Measurements from ENCODE around the gene EFNB3. TPM values are rescaled to one million over a fixed set of nuclear protein-coding genes. Genes with fewer than 3 reads are reported as not detected.
A peak's percentile ranks its signal among the peaks of the same experiment; 100 is the strongest.

Gene EFNB3
- total RNA-seq, 3 donors from 2014 or later: 0.31 to 1.3 (median 0.35) TPM

DNA sequence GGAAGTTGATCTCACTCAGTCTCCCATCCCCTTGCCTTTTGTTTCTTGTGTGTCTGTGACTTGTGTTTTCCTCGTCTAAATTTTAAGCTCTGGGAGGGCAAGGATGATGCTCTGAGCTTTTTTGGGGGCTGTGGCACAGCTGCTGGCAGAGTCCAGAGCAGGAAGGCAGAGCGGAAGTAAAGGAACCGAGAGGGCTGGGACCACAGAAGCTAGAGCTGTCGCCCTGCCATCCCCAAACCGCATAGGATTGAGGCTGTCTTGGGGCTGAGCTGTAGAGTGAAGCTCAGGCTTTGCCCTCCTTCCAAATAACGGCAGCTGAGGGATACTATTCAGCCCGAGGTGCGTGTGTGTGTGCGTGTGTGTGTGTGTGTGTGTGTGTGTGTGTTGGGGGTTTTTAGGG, 8.8 kb downstream of the EFNB3 start:
- Histone ChIP-seq H3K36me3 (ENCODE audit: low read depth) (no peaks in the 10 kb centered on the region), H3K9me3 (no peaks in the 10 kb centered on the region), H3K4me3 (no peak overlapping the region), H3K4me1 (ENCODE audit: low read depth) (peaks cover 14% of the 10 kb centered on the region)
- ATAC-seq (no peak), DNase-seq (no peak)
- TF ChIP-seq, protein P1, sequence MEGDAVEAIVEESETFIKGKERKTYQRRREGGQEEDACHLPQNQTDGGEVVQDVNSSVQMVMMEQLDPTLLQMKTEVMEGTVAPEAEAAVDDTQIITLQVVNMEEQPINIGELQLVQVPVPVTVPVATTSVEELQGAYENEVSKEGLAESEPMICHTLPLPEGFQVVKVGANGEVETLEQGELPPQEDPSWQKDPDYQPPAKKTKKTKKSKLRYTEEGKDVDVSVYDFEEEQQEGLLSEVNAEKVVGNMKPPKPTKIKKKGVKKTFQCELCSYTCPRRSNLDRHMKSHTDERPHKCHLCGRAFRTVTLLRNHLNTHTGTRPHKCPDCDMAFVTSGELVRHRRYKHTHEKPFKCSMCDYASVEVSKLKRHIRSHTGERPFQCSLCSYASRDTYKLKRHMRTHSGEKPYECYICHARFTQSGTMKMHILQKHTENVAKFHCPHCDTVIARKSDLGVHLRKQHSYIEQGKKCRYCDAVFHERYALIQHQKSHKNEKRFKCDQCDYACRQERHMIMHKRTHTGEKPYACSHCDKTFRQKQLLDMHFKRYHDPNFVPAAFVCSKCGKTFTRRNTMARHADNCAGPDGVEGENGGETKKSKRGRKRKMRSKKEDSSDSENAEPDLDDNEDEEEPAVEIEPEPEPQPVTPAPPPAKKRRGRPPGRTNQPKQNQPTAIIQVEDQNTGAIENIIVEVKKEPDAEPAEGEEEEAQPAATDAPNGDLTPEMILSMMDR (IDR thresholded peaks at IDR 0.05): no peak
- intact Hi-C loops (cut with DNase I, micrococcal nuclease): no loop called here

DNA sequence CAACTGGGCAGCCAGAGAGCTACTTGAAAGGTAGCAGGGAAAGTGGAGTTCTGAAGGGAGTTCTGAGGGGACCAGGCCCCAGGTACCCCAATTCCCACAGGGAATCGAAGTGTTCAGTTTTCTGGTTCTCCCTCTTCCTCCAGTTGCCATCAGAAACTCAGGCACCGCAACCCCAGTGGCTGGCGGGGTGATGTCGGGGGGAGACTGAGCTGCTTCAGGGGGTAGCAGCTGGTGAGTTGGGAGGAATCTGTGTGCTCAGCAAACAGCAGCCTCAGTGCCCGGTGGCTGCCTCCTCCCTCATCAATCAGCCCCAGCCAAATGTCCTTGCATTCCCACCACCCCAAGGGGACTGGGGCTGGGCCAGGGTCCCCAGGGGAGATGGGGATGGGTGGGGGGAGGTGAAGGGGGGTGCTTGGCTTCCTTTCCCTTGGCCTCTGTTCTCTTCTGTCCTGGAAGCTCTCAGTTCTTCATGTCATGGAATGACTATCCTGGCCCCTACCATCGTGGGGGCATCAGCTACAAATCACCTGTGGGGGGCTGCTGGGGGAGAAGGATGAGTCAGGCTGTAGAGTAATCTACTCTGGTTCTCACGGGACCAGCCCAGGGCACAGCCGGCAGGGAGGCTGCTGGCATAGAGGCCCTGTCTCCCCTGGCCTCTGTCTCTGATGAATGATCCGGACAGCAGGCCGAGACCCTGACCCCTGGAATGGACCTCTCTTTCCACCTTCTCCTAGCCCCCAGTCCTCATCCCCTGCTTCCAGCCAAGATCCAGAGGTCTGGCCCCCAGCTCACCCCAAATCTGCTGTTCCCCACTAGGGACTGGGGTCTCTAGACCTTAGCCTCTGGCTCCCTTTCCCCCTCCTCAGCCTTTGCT, 10.0 kb downstream of the EFNB3 start:
- Histone ChIP-seq H3K4me3 (no peak overlapping the region), H3K36me3 (ENCODE audit: low read depth) (no peaks in the 10 kb centered on the region), H3K4me1 (ENCODE audit: low read depth) (peaks cover 14% of the 10 kb centered on the region), H3K9me3 (no peaks in the 10 kb centered on the region)
- DNase-seq (no peak), ATAC-seq (no peak)
- TF ChIP-seq, protein P1 (IDR thresholded peaks at IDR 0.05): no peak
- intact Hi-C loops (cut with DNase I, micrococcal nuclease): no loop called here

DNA sequence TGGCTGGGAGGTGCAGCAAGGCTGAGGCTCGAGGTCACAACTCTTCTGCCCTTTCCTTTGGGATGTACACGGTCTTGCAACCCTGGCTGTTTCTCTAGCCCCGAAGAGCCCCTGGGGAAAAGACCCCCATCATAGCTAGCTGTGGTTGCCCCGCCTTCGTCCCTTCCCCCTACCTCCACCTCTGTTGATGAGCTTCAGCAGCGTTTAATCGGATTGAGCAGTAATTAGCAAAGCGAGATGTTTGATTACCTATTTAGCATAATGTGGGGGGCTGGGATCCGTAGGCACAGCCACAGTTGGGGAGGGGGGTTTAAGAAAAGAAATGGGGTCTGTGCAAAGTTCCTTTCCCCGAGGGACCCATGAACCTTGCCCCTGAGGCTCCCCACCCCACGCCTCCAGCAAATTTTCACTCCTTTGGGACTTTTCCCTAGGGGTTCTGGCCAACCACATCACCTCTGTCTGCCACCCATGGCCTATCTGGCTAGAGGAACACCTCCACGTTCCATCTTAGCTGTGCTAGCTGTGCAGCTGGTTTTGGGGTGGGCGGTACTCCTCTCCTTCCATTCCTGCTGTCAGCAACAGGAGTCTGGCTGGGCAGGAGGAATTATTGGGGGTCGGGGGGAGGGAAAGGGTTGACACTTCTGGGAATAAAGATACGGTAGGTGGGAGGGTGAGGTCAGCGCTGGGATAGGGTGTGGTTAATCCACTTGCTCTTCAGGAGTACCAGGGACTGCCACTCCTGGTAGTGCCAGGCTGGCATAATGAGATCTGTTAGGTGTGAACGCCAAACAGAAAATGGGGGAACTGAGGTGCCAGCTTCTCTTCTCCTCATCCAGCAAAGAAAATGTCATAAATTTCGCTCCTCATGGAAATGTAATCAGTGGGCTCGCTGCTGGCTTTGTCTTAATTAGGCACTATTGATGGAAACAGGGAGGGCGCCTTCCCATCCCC, 11.2 kb downstream of the EFNB3 start:
- H3K9me3 ChIP-seq: no peaks in the 10 kb centered on the region

DNA sequence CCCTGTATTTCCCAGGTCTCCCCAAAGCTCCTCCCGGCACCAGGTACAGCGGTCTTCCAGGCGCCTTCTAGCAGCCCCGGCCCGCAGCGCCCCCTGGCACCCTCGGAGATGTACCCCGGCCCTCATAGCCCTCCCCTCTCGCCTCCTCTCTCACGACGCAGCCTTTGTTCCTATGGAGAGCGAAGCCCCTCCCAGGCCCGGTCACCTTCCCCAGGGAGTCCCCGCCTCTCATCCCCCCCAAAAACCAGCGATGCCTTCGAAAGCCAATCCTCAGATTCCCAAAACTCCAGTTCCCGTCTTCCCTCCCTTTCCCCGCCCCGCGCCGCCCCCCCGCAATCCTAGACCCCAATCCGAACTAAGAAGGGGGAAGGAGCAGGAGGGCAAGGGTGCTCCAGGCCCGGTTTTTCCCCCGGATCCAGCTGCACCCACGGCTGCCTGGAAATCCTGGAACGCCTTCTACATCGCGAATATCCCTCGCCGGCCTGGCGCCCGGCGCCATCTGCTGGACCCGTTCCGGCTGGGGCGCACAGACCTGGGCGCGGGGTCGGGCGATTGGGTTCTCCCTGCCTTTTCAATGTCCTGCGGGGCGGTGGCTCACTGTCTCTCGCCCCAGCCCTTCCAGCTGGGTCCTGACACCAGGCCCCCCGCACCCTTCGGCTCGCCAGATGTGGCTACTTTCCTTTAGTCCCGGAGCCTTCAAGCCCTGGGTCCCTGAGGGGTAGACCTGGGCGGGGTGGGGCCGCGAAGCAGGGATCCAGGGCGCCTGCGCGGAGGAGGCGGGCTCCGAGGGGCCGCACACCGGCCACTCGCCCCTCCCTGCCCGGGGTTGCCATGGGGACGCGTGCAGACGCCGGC, 12.1 kb downstream of the EFNB3 start, which contains the start of gene DNAH2:
DNAH2 (plus strand) TSS at position 844 of the 855 bp plus-strand sequence. CDS start 1,991 bp downstream, outside the sequence.
- TF ChIP-seq, protein P1 (IDR thresholded peaks at IDR 0.05): peak; percentile 17
- ATAC-seq: peak; percentile 89
- Histone ChIP-seq H3K36me3 (ENCODE audit: low read depth) (no peaks in the 10 kb centered on the region), H3K4me1 (ENCODE audit: low read depth) (peaks cover 14% of the 10 kb centered on the region), H3K4me3 (peak within 1 kb of the TSS; percentile 7), H3K9me3 (no peaks in the 10 kb centered on the region)
- intact Hi-C loops (cut with DNase I, micrococcal nuclease): no loop called here
- DNase-seq: peak; percentile 70 to 79 (median 74)

More for the DNA sequence above, 11.2 kb downstream of the EFNB3 start:
- DNase-seq (no peak), ATAC-seq (no peak)
- Histone ChIP-seq H3K4me3 (no peak overlapping the region), H3K36me3 (ENCODE audit: low read depth) (no peaks in the 10 kb centered on the region), H3K4me1 (ENCODE audit: low read depth) (peaks cover 14% of the 10 kb centered on the region)
- intact Hi-C loops (cut with DNase I, micrococcal nuclease): no loop called here
- TF ChIP-seq, protein P1 (IDR thresholded peaks at IDR 0.05): no peak

Measured in mucosa of descending colon (tissue), 3 donors.